Neural progenitor cell (in vitro differentiated cells): ENCODE measurements around the gene PRICKLE1. TPM values are rescaled to one million over a fixed set of nuclear protein-coding genes. Genes with fewer than 3 reads are reported as not detected.

Experiments
- DNase-seq: peaks from one replicate; pipeline ENCODE4 v3.0.0-alpha.2; 2016; ENCODE audit warnings: low spot score
- H2AFZ ChIP-seq: fragments of 200-600 bp; sonication (generic); replicated peaks from 2 replicates; pipeline ENCODE4 v1.6.1; 2016; ENCODE audit warnings: antibody characterized with exemption
- H3F3A ChIP-seq: fragments of 200-600 bp; sonication (generic); 2 replicates; pipeline ENCODE4 v1.6.1; 2016; ENCODE audit warnings: antibody characterized with exemption, low read depth
- H3K27ac ChIP-seq: fragments of 200-600 bp; sonication (generic); 2 replicates; pipeline ENCODE4 v1.5.1; 2016; ENCODE audit warnings: mild to moderate bottlenecking
- H3K27me3 ChIP-seq: fragments of 200-600 bp; sonication (generic); 2 replicates; pipeline ENCODE4 v1.6.1; 2016; ENCODE audit warnings: mild to moderate bottlenecking, moderate library complexity
- H3K36me3 ChIP-seq: fragments of 200-600 bp; sonication (generic); 2 replicates; pipeline ENCODE4 v1.5.1; 2016
- H3K4me1 ChIP-seq: fragments of 200-600 bp; sonication (generic); 2 replicates; pipeline ENCODE4 v1.6.1; 2016; ENCODE audit warnings: mixed run types
- H3K4me2 ChIP-seq: fragments of 200-600 bp; sonication (generic); 2 replicates; pipeline ENCODE4 v1.6.1; 2016
- H3K4me3 ChIP-seq: fragments of 200-600 bp; sonication (generic); 2 replicates; pipeline ENCODE4 v1.5.1; 2016
- H3K79me2 ChIP-seq: fragments of 200-600 bp; sonication (generic); 2 replicates; pipeline ENCODE4 v1.6.1; 2016; ENCODE audit warnings: low read depth
- H3K9ac ChIP-seq: fragments of 200-600 bp; sonication (generic); 2 replicates; pipeline ENCODE4 v1.6.1; 2016
- H3K9me3 ChIP-seq: fragments of 200-600 bp; sonication (generic); 2 replicates; pipeline ENCODE4 v1.5.1; 2016; ENCODE audit warnings: low read depth
- H4K20me1 ChIP-seq: fragments of 200-600 bp; sonication (generic); 2 replicates; pipeline ENCODE4 v1.6.1; 2016; ENCODE audit warnings: low read depth
- H3K27ac Mint-ChIP-seq: 3 replicates; pipeline ENCODE4 v1.8.0; 2021; ENCODE audit warnings: mixed read lengths
- H3K27me3 Mint-ChIP-seq: 2 replicates; pipeline ENCODE4 v1.8.0; 2022; ENCODE audit warnings: low read depth, mild to moderate bottlenecking, inconsistent platforms, moderate library complexity, mixed read lengths; ENCODE audit not compliant: insufficient read depth
- H3K36me3 Mint-ChIP-seq: 3 replicates; pipeline ENCODE4 v1.8.0; 2021; ENCODE audit warnings: mixed read lengths
- H3K4me1 Mint-ChIP-seq: 3 replicates; pipeline ENCODE4 v1.8.0; 2021; ENCODE audit warnings: mixed read lengths
- H3K4me3 Mint-ChIP-seq: 3 replicates; pipeline ENCODE4 v1.8.0; 2021; ENCODE audit warnings: mild to moderate bottlenecking, moderate library complexity, mixed read lengths
- H3K9me3 Mint-ChIP-seq: 3 replicates; pipeline ENCODE4 v1.8.0; 2020; ENCODE audit warnings: mixed read lengths
- EZH2 ChIP-seq: fragments of 200-600 bp; sonication (generic); IDR thresholded peaks from 2 replicates; pipeline ENCODE4 v1.6.1; 2017; ENCODE audit warnings: antibody characterized with exemption, mild to moderate bottlenecking, moderate library complexity
- EZH2phosphoT487 ChIP-seq: fragments of 200-600 bp; sonication (generic); IDR thresholded peaks from 2 replicates; pipeline ENCODE4 v1.6.1; 2017; ENCODE audit warnings: antibody characterized with exemption
- total RNA-seq: library from RNA; depleted of rRNA; stranded (reverse); fragments of >200 nt; gene quantifications from 2 replicates; pipeline ENCODE4 v1.2.3, GENCODE V29; 2015; ENCODE audit warnings: low replicate concordance
- TF ChIP-seq, protein P1 (sequence below): fragments of 200-600 bp; sonication (generic); IDR thresholded peaks from 2 replicates; pipeline ENCODE4 v1.5.1; 2017; ENCODE audit warnings: antibody characterized with exemption, mild to moderate bottlenecking

PRICKLE1 gene
- total RNA-seq, 1 donor from 2014 or later: 4.0 TPM

GRCh38 chr12:42444192-42444943 lies 145.2 kb downstream of the PRICKLE1 start:
- TF ChIP-seq, protein P1, sequence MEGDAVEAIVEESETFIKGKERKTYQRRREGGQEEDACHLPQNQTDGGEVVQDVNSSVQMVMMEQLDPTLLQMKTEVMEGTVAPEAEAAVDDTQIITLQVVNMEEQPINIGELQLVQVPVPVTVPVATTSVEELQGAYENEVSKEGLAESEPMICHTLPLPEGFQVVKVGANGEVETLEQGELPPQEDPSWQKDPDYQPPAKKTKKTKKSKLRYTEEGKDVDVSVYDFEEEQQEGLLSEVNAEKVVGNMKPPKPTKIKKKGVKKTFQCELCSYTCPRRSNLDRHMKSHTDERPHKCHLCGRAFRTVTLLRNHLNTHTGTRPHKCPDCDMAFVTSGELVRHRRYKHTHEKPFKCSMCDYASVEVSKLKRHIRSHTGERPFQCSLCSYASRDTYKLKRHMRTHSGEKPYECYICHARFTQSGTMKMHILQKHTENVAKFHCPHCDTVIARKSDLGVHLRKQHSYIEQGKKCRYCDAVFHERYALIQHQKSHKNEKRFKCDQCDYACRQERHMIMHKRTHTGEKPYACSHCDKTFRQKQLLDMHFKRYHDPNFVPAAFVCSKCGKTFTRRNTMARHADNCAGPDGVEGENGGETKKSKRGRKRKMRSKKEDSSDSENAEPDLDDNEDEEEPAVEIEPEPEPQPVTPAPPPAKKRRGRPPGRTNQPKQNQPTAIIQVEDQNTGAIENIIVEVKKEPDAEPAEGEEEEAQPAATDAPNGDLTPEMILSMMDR: no peak
- TF ChIP-seq EZH2phosphoT487 (no peak), EZH2 (no peak)
- Histone ChIP-seq H3K4me1 (peaks cover 28% of the 10 kb centered on the region), H3K9ac (no peak overlapping the region), H3K9me3 (no peaks in the 10 kb centered on the region), H3F3A (peaks cover 19% of the 10 kb centered on the region), H3K27me3 (no peaks in the 10 kb centered on the region), H3K79me2 (no peaks in the 10 kb centered on the region), H3K4me3 (no peak overlapping the region), H3K36me3 (no peaks in the 10 kb centered on the region), H3K4me2 (no peak overlapping the region), H4K20me1 (no peaks in the 10 kb centered on the region), H2AFZ (no peak overlapping the region), H3K27ac (no peak overlapping the region)
- Mint-ChIP-seq H3K36me3 (peaks cover 52% of the 10 kb centered on the region), H3K4me3 (no peak overlapping the region), H3K27me3 (no peaks in the 10 kb centered on the region), H3K9me3 (peaks cover 6% of the 10 kb centered on the region), H3K27ac (no peak overlapping the region), H3K4me1 (peaks cover 2% of the 10 kb centered on the region)
- DNase-seq: no peak

DNA sequence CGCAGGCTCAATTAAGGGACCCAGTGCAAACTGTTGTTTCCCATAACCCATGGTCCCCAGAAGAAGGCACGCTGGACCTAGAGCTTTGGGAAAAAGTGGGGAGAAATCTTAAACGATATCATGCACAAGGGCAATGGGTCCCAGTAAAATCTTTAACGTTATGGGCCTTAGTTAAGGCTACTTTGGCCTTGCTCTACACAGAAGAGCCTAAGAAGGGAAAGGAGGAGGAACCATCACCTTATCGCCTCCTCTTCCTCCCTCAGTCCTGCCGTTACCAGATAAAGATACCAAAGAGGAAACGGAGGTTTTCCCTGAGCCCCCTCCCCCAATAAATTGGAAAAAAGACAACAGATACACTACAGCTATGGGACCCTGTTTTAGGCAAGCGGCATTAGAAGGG lies 146.7 kb downstream of the PRICKLE1 start:
- Histone ChIP-seq H3K36me3 (no peaks in the 10 kb centered on the region), H3K9ac (no peak overlapping the region), H3K27me3 (no peaks in the 10 kb centered on the region), H3K79me2 (no peaks in the 10 kb centered on the region), H3K9me3 (no peaks in the 10 kb centered on the region), H3F3A (peaks cover 19% of the 10 kb centered on the region), H3K4me3 (no peak overlapping the region), H3K27ac (no peak overlapping the region), H4K20me1 (no peaks in the 10 kb centered on the region), H3K4me2 (no peak overlapping the region), H3K4me1 (peaks cover 24% of the 10 kb centered on the region), H2AFZ (no peak overlapping the region)
- H3K9me3 Mint-ChIP-seq: peaks cover 6% of the 10 kb centered on the region
- H3K27ac Mint-ChIP-seq: no peak overlapping the region
- H3K4me1 Mint-ChIP-seq: peaks cover 2% of the 10 kb centered on the region
- no peak for DNase-seq
- H3K4me3 Mint-ChIP-seq: no peak overlapping the region
- peaks cover 43% of the 10 kb centered on the region for H3K36me3 Mint-ChIP-seq
- no peaks in the 10 kb centered on the region for H3K27me3 Mint-ChIP-seq
- TF ChIP-seq EZH2 (no peak), EZH2phosphoT487 (no peak)
- TF ChIP-seq, protein P1: no peak

- Histone ChIP-seq H3K4me1 (peaks cover 19% of the 10 kb centered on the region), H3K4me2 (no peak overlapping the region), H3K27me3 (no peaks in the 10 kb centered on the region), H3K79me2 (no peaks in the 10 kb centered on the region), H3K4me3 (no peak overlapping the region), H3K36me3 (no peaks in the 10 kb centered on the region), H2AFZ (no peak overlapping the region), H4K20me1 (no peaks in the 10 kb centered on the region), H3K9me3 (no peaks in the 10 kb centered on the region), H3F3A (peaks cover 14% of the 10 kb centered on the region), H3K9ac (no peak overlapping the region), H3K27ac (no peak overlapping the region)
- Mint-ChIP-seq H3K9me3 (peaks cover 6% of the 10 kb centered on the region), H3K27ac (no peak overlapping the region), H3K36me3 (peaks cover 40% of the 10 kb centered on the region), H3K4me1 (peaks cover 2% of the 10 kb centered on the region), H3K4me3 (no peak overlapping the region), H3K27me3 (no peaks in the 10 kb centered on the region)
- DNase-seq: no peak
- TF ChIP-seq, protein P1: no peak
- TF ChIP-seq EZH2phosphoT487 (no peak), EZH2 (no peak)
Observed at GRCh38 chr12:42442311-42442759, 147.2 kb downstream of the PRICKLE1 start.
